H1 (cell line): ENCODE results near the gene ADAM12. TPM values are rescaled to one million over a fixed set of nuclear protein-coding genes. Genes with fewer than 3 reads are reported as not detected.

ENCODE experiments used
- CTCF ChIA-PET: fragments of 300-600 bp; sonication (Branson Sonifier 250); formaldehyde crosslinking; loops from one replicate; lab custom pipeline; 2021; ENCODE audit not compliant: partially characterized antibody; lab: Charles Lee
- POLR2A ChIA-PET: fragments of 300-600 bp; sonication (Branson Sonifier 250); formaldehyde crosslinking; loops from one replicate; lab custom pipeline; 2021; ENCODE audit warnings: inconsistent platforms; ENCODE audit not compliant: partially characterized antibody; lab: Charles Lee
- DNase-seq, 2 experiments: peaks; one replicate each; pipeline versions ENCODE4 v3.0.0 to v3.0.0-alpha.2; 2010 to 2022; ENCODE audit warnings: low spot score in 2 of 2, low read depth in 1 of 2, mixed read lengths in 1 of 2
- FAIRE-seq: peaks from 2 replicates; lab custom pipeline; 2011; peaks lifted over from hg19 to GRCh38; lab: Jason Lieb, UNC
- H2AFZ ChIP-seq: 2 replicates; pipeline ENCODE4 v1.8.1; 2012; ENCODE audit warnings: low read length, inconsistent platforms
- H2AK5ac ChIP-seq: 2 replicates; pipeline ENCODE4 v1.6.1; 2013; ENCODE audit warnings: low read depth, low read length
- H2BK120ac ChIP-seq: replicated peaks from 2 replicates; pipeline ENCODE3; 2013; ENCODE audit warnings: low read depth, low read length, inconsistent platforms
- H2BK12ac ChIP-seq: 2 replicates; pipeline ENCODE4 v1.6.1; 2013; ENCODE audit warnings: low read depth, low read length
- H2BK15ac ChIP-seq: 2 replicates; pipeline ENCODE4 v1.6.1; 2013; ENCODE audit warnings: low read length
- H2BK20ac ChIP-seq: 2 replicates; pipeline ENCODE4 v1.6.1; 2013; ENCODE audit warnings: low read length
- H2BK5ac ChIP-seq: 2 replicates; pipeline ENCODE4 v1.6.1; 2013; ENCODE audit warnings: low read depth, low read length
- H3K14ac ChIP-seq: 2 replicates; pipeline ENCODE4 v1.6.1; 2013; ENCODE audit warnings: inconsistent platforms; ENCODE audit not compliant: insufficient read length
- H3K18ac ChIP-seq: 2 replicates; pipeline ENCODE4 v1.6.1; 2013; ENCODE audit warnings: low read length; ENCODE audit errors: extremely low read depth
- H3K23ac ChIP-seq: 2 replicates; pipeline ENCODE4 v1.6.1; 2013; ENCODE audit warnings: inconsistent platforms; ENCODE audit not compliant: insufficient read length
- H3K23me2 ChIP-seq: 2 replicates; pipeline ENCODE4 v1.6.1; 2013; ENCODE audit warnings: low read depth, low read length
- H3K27ac ChIP-seq: 2 replicates; pipeline ENCODE4 v1.6.1; 2011; ENCODE audit warnings: low read depth, low read length, inconsistent platforms
- H3K27me3 ChIP-seq, 4 experiments: replicated peaks in 1 of 4; 1 replicate in 1 of 4; 2 replicates in 3 of 4; pipeline versions ENCODE4 v1.6.1 to v1.8.1; 2011 to 2013; ENCODE audit warnings: low read length in 3 of 4, mild to moderate bottlenecking in 3 of 4, inconsistent platforms in 2 of 4, mixed read lengths in 2 of 4, moderate library complexity in 1 of 4; ENCODE audit not compliant: control insufficient read depth in 3 of 4, insufficient read depth in 3 of 4; ENCODE audit errors: extremely low read depth in 1 of 4
- H3K36me3 ChIP-seq, 4 experiments: 2 replicates each; pipeline versions ENCODE4 v1.6.1 to v1.8.1; 2011 to 2013; ENCODE audit warnings: mild to moderate bottlenecking in 4 of 4, low read length in 3 of 4, moderate library complexity in 2 of 4, control low read depth in 1 of 4, inconsistent platforms in 1 of 4; ENCODE audit not compliant: insufficient read depth in 4 of 4, control insufficient read depth in 2 of 4
- H3K4ac ChIP-seq: replicated peaks from 2 replicates; pipeline ENCODE3; 2013; ENCODE audit warnings: low read length, low read depth, mixed read lengths, inconsistent platforms; ENCODE audit not compliant: insufficient read length
- H3K4me1 ChIP-seq, 4 experiments: replicated peaks in 1 of 4; 1 replicate in 1 of 4; 2 replicates in 3 of 4; pipeline versions ENCODE4 v1.6.1 to v1.8.1; 2011 to 2013; ENCODE audit warnings: low read length in 3 of 4, inconsistent platforms in 2 of 4, mixed read lengths in 1 of 4; ENCODE audit not compliant: insufficient read depth in 4 of 4, control insufficient read depth in 3 of 4
- H3K4me2 ChIP-seq, 2 experiments: 2 replicates each; pipeline versions ENCODE4 v1.6.1 to v1.8.1; 2011 to 2013; ENCODE audit warnings: low read depth in 2 of 2, low read length in 2 of 2, control low read depth in 1 of 2, inconsistent platforms in 1 of 2, mild to moderate bottlenecking in 1 of 2; ENCODE audit not compliant: insufficient read depth in 1 of 2
- H3K4me3 ChIP-seq, 4 experiments: fragments of 200-600, 300-600 bp in 1 of 4; sonication (generic), shearing (Covaris generic), sonication (Bioruptor Twin) in 1 of 4; 2 replicates each; pipeline versions ENCODE4 v1.5.1 to v1.8.1; 2011 to 2016; ENCODE audit warnings: low read length in 4 of 4, low read depth in 3 of 4, control low read depth in 2 of 4, inconsistent platforms in 2 of 4, mild to moderate bottlenecking in 2 of 4, mixed read lengths in 1 of 4, moderate library complexity in 1 of 4; ENCODE audit not compliant: insufficient read depth in 2 of 4; ENCODE audit errors: extremely low read depth in 1 of 4
- H3K56ac ChIP-seq: replicated peaks from 2 replicates; pipeline ENCODE3; 2013; ENCODE audit warnings: low read depth, mild to moderate bottlenecking, mixed read lengths, low read length, inconsistent platforms; ENCODE audit not compliant: insufficient read length
- H3K79me1 ChIP-seq: 2 replicates; pipeline ENCODE4 v1.6.1; 2013; ENCODE audit warnings: low read depth, low read length, control low read depth
- H3K79me2 ChIP-seq, 2 experiments: 2 replicates each; pipeline versions ENCODE4 v1.6.1 to v1.8.1; 2012 to 2013; ENCODE audit warnings: low read length in 2 of 2, mild to moderate bottlenecking in 2 of 2, inconsistent platforms in 1 of 2; ENCODE audit not compliant: insufficient read depth in 2 of 2, control insufficient read depth in 1 of 2
- H3K9ac ChIP-seq, 4 experiments: replicated peaks in 1 of 4; 1 replicate in 1 of 4; 2 replicates in 3 of 4; pipeline versions ENCODE4 v1.6.1 to v1.8.1; 2011 to 2013; ENCODE audit warnings: low read depth in 3 of 4, low read length in 3 of 4, control low read depth in 2 of 4, mild to moderate bottlenecking in 2 of 4, moderate library complexity in 2 of 4, inconsistent platforms in 1 of 4; ENCODE audit errors: extremely low read depth in 1 of 4
- H3K9me3 ChIP-seq, 2 experiments: 2 replicates each; pipeline versions ENCODE4 v1.6.1 to v1.8.1; 2012 to 2013; ENCODE audit warnings: mild to moderate bottlenecking in 2 of 2, moderate library complexity in 2 of 2, control low read depth in 1 of 2, inconsistent platforms in 1 of 2, low read depth in 1 of 2, low read length in 1 of 2, mixed read lengths in 1 of 2; ENCODE audit not compliant: insufficient read depth in 2 of 2
- H4K20me1 ChIP-seq, 2 experiments: replicated peaks in 1 of 2; 2 replicates each; pipeline versions ENCODE3 to v1.8.1; 2011 to 2013; ENCODE audit warnings: inconsistent platforms in 2 of 2, low read length in 2 of 2, mild to moderate bottlenecking in 1 of 2; ENCODE audit not compliant: insufficient read depth in 2 of 2, control insufficient read depth in 1 of 2
- H4K5ac ChIP-seq: 2 replicates; pipeline ENCODE4 v1.6.1; 2013; ENCODE audit warnings: low read length, low read depth, mixed read lengths, inconsistent platforms; ENCODE audit not compliant: insufficient read length
- H4K8ac ChIP-seq: 2 replicates; pipeline ENCODE4 v1.8.0; 2013; ENCODE audit warnings: mild to moderate bottlenecking, moderate library complexity, low read length, inconsistent platforms; ENCODE audit not compliant: insufficient read depth; ENCODE audit errors: extremely low read depth
- H4K91ac ChIP-seq: replicated peaks from 2 replicates; pipeline ENCODE3; 2013; ENCODE audit warnings: low read length, mixed read lengths, inconsistent platforms; ENCODE audit not compliant: insufficient read length
- CTBP2 ChIP-seq: IDR thresholded peaks from 2 replicates; pipeline ENCODE4 v1.7.0; 2011; ENCODE audit warnings: borderline replicate concordance, mild to moderate bottlenecking, moderate library complexity, mixed read lengths, low read length; ENCODE audit not compliant: insufficient read depth, insufficient read length
- GTF2F1 ChIP-seq: IDR thresholded peaks from 2 replicates; pipeline ENCODE4 v1.6.1; 2012; ENCODE audit warnings: low read depth, low read length, improper control_type of control experiment, borderline replicate concordance
- HDAC2 ChIP-seq, 2 experiments: fragments of 300-600 bp in 1 of 2; sonication (generic) in 1 of 2; IDR thresholded peaks; 2 replicates each; pipeline ENCODE4 v1.6.1; 2011 to 2012; ENCODE audit warnings: low read depth in 2 of 2, low read length in 2 of 2, mild to moderate bottlenecking in 2 of 2, moderate library complexity in 2 of 2, borderline replicate concordance in 1 of 2, inconsistent platforms in 1 of 2
- KDM5A ChIP-seq: fragments of 200-600 bp; IDR thresholded peaks from 2 replicates; pipeline ENCODE4 v1.7.1; 2012; ENCODE audit warnings: mild to moderate bottlenecking, low read length, inconsistent platforms, mixed read lengths
- NRF1 ChIP-seq: IDR thresholded peaks from 2 replicates; pipeline ENCODE4 v1.6.1; 2011; ENCODE audit warnings: mild to moderate bottlenecking, low read depth, low read length, improper control_type of control experiment
- POLR2A ChIP-seq, 2 experiments: IDR thresholded peaks; 1 replicate in 1 of 2; 2 replicates in 1 of 2; pipeline ENCODE4 v1.6.1; 2011; ENCODE audit warnings: low read depth in 2 of 2, low read length in 2 of 2, mild to moderate bottlenecking in 2 of 2; ENCODE audit errors: control extremely low read depth in 1 of 2
- POU5F1 ChIP-seq: IDR thresholded peaks from 2 replicates; pipeline ENCODE4 v1.6.1; 2011; ENCODE audit warnings: low read depth, mild to moderate bottlenecking, low read length, moderate library complexity
- RNF2 ChIP-seq: fragments of 200-900, 300-1000 bp; sonication (generic); IDR thresholded peaks from 2 replicates; pipeline ENCODE4 v1.7.1; 2016; ENCODE audit warnings: borderline replicate concordance, low read depth, mild to moderate bottlenecking, antibody characterized with exemption, low read length; ENCODE audit not compliant: poor library complexity, severe bottlenecking; ENCODE audit errors: missing control alignments
- RXRA ChIP-seq: IDR thresholded peaks from 2 replicates; pipeline ENCODE4 v1.6.1; 2011; ENCODE audit warnings: low read depth, mild to moderate bottlenecking, low read length, moderate library complexity; ENCODE audit not compliant: insufficient read depth
- SIRT6 ChIP-seq: IDR thresholded peaks from one replicate; pipeline ENCODE4 v1.7.1; 2012; ENCODE audit warnings: low read length, inconsistent platforms
- TAF1 ChIP-seq: IDR thresholded peaks from 2 replicates; pipeline ENCODE4 v1.6.1; 2011; ENCODE audit warnings: mild to moderate bottlenecking, low read depth, low read length
- WGBS, 2 experiments: shearing (Covaris generic) in 1 of 2; methylation state at CpG; one replicate each; pipeline versions ENCODE4 v1.1.6 to v1.1.7; 2013 to 2015; ENCODE audit warnings: low lambda C conversion rate in 2 of 2, mixed read lengths in 2 of 2, inconsistent platforms in 1 of 2, low coverage in 1 of 2, missing lambda C conversion rate in 1 of 2; ENCODE audit not compliant: insufficient replicate concordance in 2 of 2, insufficient coverage in 1 of 2, insufficient read length in 1 of 2; ENCODE audit errors: extremely low coverage in 1 of 2, missing lambda C conversion rate in 1 of 2; 5-methylcytosine and 5-hydroxymethylcytosine counted together
- polyA plus RNA-seq, 7 experiments: library from polyadenylated mRNA; depleted of rRNA in 3 of 7; stranded (reverse) in 5 of 7; unstranded in 2 of 7; fragments of >200 nt in 5 of 7; fragments of 200-250 nt in 2 of 7; gene quantifications; 1 replicate in 5 of 7; 2 replicates in 1 of 7; 4 replicates in 1 of 7; pipeline versions ENCODE4 v1.2.1 to v1.2.3, GENCODE V29; 2011 to 2013; ENCODE audit warnings: missing spikeins in 2 of 7, mixed read lengths in 2 of 7
- total RNA-seq: library from RNA; stranded (reverse); fragmentation: NEBNext Ultra II Directional; extraction: Animal tissue kit (Norgen Biotek cat#: 25700); gene quantifications from 2 replicates; pipeline ENCODE4 v1.2.1, GENCODE V29; 2021

The ADAM12 gene
- total and polyA plus RNA-seq, 2 of the 8 experiments (the other 6 are each of a cell fraction or from before 2014, with no cell fraction given) = 0.07 to 0.17 TPM

DNA sequence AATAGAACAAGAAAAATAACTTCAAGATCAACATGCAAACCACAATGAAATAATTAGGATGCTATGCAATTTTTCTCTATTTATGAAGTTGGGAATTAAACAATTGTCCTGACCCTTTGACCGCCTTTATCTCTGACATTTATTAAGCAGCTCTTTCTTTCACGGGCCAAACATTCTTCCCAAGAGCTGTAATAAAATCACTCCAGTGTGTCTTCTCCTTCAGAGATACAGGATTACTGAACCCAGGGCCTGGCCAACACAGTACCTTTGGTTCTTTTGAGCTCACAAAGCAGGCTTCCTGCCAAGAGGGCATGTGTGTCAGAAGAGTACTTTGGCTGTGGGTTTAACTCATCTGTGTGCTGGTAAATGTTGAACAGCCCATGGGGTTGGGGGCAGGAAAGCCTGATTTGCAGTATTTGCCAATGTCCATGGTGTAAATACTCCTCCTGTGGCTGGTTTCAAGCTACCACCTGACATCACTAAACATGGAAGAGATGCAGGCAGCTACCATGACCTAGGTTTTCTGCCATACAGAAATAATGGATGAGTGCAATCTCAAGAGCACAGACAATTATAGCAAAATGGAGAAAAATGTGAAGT is 370.2 kb downstream of the ADAM12 start:
- H4K5ac ChIP-seq = no peak overlapping the region
- H3K4me1 ChIP-seq = no peaks in the 10 kb centered on the region; a peak in 1 of 7 replicates
- H3K23me2 ChIP-seq = no peaks in the 10 kb centered on the region
- H3K23ac ChIP-seq = no peak overlapping the region
- H3K9ac ChIP-seq = no peak overlapping the region
- TF ChIP-seq CTBP2 (no peak), TAF1 (no peak), POLR2A (IDR thresholded peaks at IDR 0.05; ENCODE audit: control extremely low read depth in 1 of 2, low read depth in 2 of 2, low read length in 2 of 2) (no peak), HDAC2 (IDR thresholded peaks at IDR 0.05; ENCODE audit: borderline replicate concordance in 1 of 2, low read depth in 2 of 2, low read length in 2 of 2) (no peak), POU5F1 (no peak), GTF2F1 (no peak), KDM5A (no peak), RXRA (no peak), NRF1 (no peak), SIRT6 (no peak), RNF2 (no peak)
- no peak overlapping the region for H3K14ac ChIP-seq
- H3K27me3 ChIP-seq = no peaks in the 10 kb centered on the region
- H3K56ac ChIP-seq = no peak overlapping the region
- no peak overlapping the region for H4K8ac ChIP-seq
- CTCF ChIA-PET = interaction anchor here (0.6 to 1.6 kb wide), 4 partner anchors 11 to 1688 kb away, joined by 3 to 6 read pairs (median 4); no protein-coding TSS in a partner anchor
- 92% methylated on average over 2 of the region's 2 CpGs; no CpG with 5 or more reads in 1 of the 2 experiments for WGBS, 2 experiments
- H3K4me2 ChIP-seq = no peak overlapping the region
- H3K36me3 ChIP-seq = no peaks in the 10 kb centered on the region
- POLR2A ChIA-PET = no interaction called here
- no peak overlapping the region for H3K27ac ChIP-seq
- H2AK5ac ChIP-seq = no peak overlapping the region
- H4K20me1 ChIP-seq = no peaks in the 10 kb centered on the region
- no peaks in the 10 kb centered on the region for H3K79me1 ChIP-seq
- no peaks in the 10 kb centered on the region for H3K79me2 ChIP-seq
- FAIRE-seq = no peak
- H3K18ac ChIP-seq = no peak overlapping the region
- H2BK5ac ChIP-seq = no peak overlapping the region
- no peak overlapping the region for H2BK15ac ChIP-seq
- DNase-seq = no peak
- no peak overlapping the region for H3K4me3 ChIP-seq
- H3K9me3 ChIP-seq = no peaks in the 10 kb centered on the region
- no peak overlapping the region for H2BK120ac ChIP-seq
- H2AFZ ChIP-seq = no peak overlapping the region
- H4K91ac ChIP-seq = no peak overlapping the region
- no peak overlapping the region for H2BK20ac ChIP-seq
- no peak overlapping the region for H2BK12ac ChIP-seq
- H3K4ac ChIP-seq = no peak overlapping the region
